GM18520 (cell line): ENCODE measurements around the gene WIPI1.
A peak's percentile ranks its signal among the peaks of the same experiment; 100 is the strongest.

ENCODE experiments used
- ATAC-seq: cut with Tn5 transposase; IDR thresholded peaks from one replicate; pipeline ENCODE4 v1.9.1; 2021; ENCODE audit not compliant: unreplicated experiment

WIPI1 gene

GRCh38 chr17:68460715-68461114, 3.4 kb upstream of the WIPI1 start:
- ATAC-seq: no peak

DNA sequence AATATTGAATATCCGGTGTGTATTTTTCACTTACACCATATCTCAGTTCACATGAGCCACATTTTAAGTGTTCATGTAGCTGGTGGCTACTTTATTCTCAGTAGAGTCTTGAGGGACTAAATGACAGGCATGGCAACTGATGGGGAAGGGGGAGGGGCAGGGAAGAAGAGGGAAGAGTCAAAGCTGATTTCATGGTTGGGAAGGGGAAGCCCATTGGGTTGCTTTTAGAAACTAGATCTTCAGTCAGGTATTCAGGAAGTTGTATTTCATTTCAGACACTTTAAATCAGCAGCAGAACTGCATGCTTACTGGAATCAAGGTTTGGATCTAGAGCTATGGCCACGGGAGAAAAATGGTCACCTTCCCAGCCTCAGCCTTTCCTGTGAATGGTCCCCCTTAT, 2.9 kb upstream of the WIPI1 start:
- ATAC-seq: no peak

DNA sequence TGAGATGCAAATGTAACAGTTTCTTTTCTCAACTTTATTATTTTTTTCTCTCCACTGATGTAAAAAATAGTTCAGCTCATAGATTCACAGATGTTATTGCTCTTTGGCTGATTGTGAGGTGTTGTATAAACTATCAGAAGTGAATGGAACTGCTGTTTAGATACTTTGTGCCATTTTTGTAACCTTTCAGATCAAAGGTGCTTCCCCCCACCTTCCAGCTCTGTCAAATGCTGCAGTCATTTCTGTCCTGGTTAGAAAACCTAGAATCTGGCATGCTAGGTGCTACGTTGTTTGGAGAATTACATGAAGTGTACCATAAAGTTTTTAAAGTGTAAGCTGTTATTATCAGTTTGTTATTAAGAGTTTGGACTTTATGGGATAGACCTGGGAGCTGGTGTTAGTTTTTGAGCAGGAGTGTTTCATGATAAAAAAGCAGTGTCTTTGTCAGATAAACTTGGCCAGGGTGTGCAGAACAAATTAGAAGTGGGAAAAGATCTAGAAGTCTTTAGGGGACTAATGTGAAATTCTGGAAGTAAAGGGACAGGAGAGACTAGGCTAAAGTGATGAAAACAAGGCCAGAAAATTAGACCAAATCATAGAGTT, 1.8 kb upstream of the WIPI1 start:
- ATAC-seq: peak; percentile 16

DNA sequence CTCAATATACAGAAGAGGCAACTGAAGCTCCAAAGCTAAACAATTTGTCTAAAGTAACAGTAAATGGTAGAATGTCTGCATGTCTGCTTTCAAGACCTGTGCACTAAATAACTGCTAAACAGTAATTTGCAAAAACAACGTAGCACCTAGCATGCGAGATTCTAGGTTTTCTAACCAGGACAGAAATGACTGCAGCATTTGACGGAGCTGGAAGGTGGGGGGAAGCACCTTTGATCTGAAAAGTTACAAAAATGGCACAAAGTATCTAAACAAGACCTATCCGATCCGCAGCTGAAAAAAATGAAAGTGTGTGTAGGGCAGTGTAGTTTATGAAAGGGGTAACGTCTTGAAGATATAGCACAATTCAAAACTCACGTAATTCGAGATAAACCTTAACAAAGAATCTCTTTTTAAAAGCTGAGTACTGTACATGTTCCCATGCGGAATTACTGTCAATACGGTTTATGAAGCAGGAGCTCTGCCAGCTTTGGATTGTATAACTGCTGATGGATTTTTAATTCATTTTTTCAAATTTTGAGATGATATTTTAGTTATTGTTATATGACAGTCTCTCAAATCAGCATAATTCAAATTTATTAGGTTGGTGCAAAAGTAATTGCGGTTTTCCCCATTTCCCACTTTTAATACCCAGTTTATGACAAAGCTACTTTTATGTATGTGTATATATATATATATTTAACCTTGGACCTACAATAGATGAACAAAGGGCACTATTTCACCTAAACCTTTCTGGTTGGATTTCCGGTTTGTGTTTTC, 1.2 kb upstream of the WIPI1 start:
- ATAC-seq: no peak

DNA sequence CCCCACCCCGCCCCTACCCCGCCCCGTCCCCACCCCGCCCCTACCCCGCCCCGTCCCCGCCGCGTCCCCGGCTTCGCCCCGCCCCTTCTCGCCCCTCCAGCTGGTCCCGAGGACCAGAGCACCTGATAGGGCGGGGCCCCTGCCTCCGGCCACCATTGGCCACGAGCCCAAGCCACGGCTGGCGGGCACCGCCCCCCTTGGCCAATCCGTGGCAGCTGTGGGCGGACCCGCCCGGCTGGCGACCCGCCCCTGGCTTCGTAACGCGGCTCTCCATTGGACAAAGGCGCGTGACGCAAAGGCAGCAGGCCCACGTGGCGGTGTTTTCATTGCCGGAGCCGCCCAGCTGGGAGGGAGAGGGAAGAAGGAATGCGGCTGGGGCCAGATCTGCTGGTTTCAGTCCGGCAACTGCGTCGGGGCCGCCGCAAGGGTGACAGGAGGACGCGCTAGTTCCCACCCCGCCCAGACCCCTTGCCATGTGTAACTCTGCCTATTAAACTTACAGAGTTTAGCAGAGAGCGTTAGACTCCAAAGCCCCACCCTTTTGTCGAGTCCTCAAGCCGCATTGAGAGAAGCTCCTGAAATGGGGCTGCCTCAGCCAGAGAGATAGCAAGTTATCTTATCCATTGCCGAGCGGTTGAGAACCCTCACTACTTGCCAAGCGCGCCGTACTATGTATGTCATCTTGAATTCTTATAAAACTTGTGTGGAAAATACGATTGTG, 403 bp upstream of the WIPI1 start:
- peak; percentile 58 for ATAC-seq

DNA sequence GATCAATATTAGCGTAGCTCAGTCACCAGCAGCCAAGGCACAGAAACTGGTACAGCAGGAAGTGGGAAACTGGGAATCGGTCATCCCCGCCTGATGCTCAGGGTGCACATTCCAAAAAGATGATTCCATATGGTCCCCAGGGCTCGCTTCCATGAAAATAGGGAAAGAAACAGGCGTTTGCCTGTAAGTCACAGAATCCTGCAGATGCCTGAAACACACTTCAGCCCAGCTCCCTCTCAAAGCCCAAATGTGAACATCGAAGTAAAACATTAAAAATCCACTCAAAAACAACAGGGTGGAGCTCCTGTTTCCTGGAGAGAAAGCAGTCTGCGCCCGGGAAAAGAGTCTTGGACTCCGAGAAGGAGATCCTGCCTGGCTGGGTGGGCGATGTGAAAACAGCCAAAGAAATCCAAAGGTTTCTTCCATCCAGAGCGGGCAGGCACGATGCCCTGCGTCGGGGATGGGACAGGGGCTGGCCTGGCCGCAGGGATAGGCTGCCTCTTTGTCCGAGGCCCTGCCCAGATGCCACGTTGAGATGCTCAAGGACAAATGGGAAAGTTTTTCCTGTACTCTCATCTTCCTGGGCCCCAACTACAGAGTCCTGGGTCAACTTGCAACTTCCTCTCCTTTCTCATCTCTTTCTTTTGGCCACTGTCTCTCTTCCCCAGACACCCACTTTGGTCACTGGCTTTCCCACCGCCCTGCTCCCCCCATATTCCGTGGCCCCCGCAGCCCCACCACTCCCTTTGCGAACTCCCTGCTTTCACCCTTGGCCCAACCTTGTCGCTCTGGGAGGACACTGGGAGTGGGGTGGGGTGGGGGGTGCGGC, 743 bp downstream of the WIPI1 start:
- no peak for ATAC-seq

GRCh38 chr17:68455901-68456338, 1.4 kb downstream of the WIPI1 start:
- no peak for ATAC-seq

- ATAC-seq: no peak
These were observed 3.2 kb downstream of the WIPI1 start for GRCh38 chr17:68453991-68454665.

- no peak for ATAC-seq
These were observed 4.5 kb downstream of the WIPI1 start for GRCh38 chr17:68452724-68453290.

DNA sequence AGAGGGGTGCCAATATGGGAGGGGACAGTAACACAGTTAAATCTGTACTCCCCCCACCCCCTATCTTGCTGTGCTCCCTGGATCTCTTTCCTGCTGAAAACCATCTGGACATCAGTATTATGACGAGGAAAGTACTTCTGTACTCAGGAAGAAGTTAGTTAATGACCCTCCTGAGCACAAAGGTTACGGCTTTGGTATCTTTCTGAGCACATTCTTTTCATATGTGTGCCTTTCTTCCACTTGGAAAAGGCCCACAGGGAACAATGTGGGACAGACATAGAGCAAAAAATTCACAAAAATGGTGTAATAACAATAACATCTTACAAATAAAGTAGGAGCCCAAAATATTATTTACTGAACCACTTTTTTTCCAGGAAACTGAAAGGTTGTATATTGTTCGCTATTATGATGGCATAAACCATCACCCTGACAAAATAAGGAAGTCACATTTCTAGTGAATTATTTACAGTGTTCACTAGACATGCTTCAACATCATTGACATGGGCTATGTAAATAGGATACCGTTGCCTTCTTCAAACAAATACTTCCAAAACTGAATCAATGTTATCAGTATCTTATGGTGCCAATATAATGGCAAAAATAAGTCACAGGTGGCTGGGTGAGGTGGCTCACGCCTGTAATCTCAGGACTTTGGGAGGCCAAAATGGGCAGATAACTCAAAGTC, 5.5 kb downstream of the WIPI1 start:
- ATAC-seq: no peak

DNA sequence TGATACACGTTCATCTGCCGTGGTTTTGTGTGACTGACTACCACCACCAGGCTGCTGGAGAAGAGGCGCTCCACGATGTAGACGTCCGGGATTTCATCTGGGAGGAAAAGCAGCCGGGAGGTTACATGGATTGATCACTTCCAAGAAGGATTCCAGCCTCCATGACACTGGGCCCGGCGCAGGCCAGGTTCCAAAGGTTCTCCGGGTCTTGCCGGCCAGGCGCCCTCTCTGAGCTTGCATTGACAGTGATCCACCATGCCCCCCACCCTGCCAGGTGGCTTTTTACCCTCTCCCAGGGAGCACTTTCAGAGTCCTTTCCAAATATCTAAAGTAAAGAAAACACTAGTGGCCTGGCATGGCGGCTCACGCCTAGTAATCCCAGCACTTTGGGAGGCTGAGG, 6.5 kb downstream of the WIPI1 start:
- no peak for ATAC-seq

- ATAC-seq: no peak
These were observed 6.9 kb downstream of the WIPI1 start for GRCh38 chr17:68450391-68450790.

DNA sequence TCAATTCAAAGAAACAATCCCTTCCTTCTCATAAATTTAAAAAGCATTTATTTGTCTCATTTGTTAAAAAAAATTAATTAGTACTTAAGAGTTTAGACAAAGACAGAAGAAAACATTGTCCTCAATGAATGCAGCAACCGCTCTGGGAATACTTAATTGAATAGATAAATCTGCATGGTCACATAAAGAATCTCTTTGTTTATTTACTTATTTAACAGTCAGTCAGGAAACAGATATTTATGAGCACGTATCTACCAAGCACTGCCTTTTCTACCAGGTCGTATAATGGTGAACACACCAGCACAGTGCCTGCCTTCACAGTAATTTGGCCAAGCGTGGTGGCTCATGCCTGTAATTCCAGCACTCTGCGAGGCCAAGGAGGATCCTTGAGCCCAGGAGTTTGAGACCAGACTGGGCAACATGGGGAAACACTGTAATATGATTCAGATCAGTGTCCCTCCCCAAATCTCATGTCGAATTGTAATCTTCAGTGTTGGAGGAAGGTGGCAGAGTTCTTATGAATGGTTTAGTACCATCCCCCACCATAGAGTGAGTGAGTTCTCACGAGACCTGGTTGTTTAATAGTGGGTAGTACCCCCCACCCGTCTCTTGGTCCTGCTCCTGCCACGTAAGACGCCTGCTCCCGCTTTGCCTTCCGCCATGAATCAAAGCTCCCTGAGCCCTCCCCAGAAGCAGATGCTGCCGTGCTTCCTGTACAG, 8.1 kb downstream of the WIPI1 start:
- ATAC-seq: no peak

DNA sequence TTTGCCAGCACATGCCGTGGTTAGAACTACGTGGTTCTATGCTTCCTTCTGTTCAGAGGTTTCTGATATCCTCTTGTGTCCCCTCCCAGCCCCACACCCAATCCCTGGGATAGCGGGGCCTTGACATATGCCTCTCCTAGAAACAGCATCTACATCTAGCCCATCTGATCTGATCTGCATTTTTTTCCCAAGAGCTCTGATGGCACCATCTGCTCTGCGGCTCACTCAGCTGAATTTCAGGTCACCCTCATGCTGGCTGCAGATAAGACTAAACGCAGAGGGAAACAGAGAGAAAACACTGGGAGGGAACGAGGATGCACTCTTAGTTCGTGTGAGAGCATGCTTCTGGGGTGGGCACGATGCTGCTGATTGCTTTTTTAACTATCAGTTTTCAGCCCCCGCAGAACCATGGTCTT, 10.7 kb downstream of the WIPI1 start:
- no peak for ATAC-seq

DNA sequence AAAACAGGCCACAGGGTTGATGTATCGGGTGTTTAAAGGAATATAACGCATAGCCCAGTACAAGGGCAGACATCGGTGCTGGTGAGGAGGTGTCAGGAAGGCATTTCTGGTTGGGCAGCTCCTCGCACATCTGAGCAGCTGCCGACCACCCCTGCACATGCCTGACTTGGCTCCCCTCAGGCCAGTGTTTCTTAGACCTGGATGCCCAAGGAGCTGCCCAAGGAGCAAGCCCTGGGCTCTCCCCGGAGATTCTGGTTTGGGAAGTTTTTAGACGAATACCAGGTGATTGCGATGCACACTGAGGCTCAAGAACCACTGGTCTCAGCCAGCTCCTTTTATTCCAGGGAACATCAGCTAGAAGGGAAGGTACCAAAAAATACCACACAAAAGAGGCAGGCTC, 11.6 kb downstream of the WIPI1 start:
- ATAC-seq: no peak

DNA sequence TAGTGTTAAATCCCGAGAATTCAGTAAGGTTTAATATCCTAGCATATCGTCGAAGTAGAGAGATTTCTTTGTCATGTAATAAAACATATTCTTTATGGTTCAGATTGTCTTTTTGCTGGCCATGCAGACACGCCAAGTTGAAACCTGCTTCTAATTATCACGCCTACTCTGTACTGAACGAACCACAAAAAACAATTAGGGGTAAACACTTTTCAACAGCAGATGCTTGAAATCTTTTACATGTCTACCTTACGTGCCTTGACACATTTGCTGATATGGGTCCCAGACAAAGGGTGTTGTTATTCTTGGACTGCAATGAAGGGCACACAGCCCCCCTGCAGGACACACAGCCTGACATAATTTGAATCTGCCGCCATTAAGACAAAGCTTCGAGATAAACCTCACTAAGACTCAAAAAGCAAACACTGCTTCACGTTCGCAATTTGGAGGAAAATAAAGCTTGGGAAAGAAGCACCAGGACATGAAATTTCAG, 13.3 kb downstream of the WIPI1 start:
- ATAC-seq: no peak

- no peak for ATAC-seq
These were observed 16.1 kb downstream of the WIPI1 start for GRCh38 chr17:68441070-68441770.

DNA sequence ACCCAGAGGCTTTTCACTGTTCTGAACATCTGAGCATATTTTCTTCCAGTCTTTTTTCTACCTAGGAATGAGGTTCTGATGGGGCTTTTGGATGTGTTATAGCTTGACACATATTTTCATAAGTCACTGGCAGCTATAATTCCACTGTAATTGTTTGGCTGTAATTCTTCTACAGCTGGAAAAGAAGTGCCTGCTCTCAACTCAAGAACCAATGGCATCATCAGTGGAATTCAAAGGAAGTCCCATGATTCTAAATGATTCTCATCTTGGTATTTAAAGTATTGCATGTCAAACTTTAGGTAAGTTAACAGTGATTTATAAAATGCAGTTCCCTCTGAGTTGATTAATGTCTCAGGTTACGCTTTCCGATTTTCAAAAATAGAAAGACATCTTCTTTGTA, 16.8 kb downstream of the WIPI1 start:
- ATAC-seq: no peak
